Ectodermal cell (in vitro differentiated cells): Measurements from ENCODE around the gene PTPN22.

Experiments used
- H3K27ac ChIP-seq: 2 replicates; pipeline ENCODE4 v1.7.0; 2013; ENCODE audit warnings: mild to moderate bottlenecking, low read depth, low read length; ENCODE audit not compliant: insufficient read depth, poor library complexity, severe bottlenecking
- H3K27me3 ChIP-seq: 2 replicates; pipeline ENCODE4 v1.7.0; 2013; ENCODE audit warnings: mild to moderate bottlenecking, low read length; ENCODE audit not compliant: insufficient read depth, control insufficient read depth, poor library complexity, severe bottlenecking
- H3K36me3 ChIP-seq: one replicate; pipeline ENCODE4 v1.7.0; 2013; ENCODE audit warnings: low read length; ENCODE audit not compliant: control insufficient read depth, insufficient read depth
- H3K4me1 ChIP-seq: one replicate; pipeline ENCODE4 v1.7.0; 2013; ENCODE audit warnings: low read length; ENCODE audit not compliant: control insufficient read depth, insufficient read depth
- H3K4me3 ChIP-seq: 2 replicates; pipeline ENCODE4 v1.7.0; 2013; ENCODE audit warnings: low read depth, low read length, control low read depth; ENCODE audit not compliant: insufficient read depth
- H3K9me3 ChIP-seq: 2 replicates; pipeline ENCODE4 v1.7.0; 2013; ENCODE audit warnings: mild to moderate bottlenecking, low read length, moderate library complexity; ENCODE audit not compliant: control insufficient read depth
- WGBS, 2 experiments: methylation state at CpG; one replicate each; pipeline ENCODE4 v1.1.7; 2013; ENCODE audit warnings: missing lambda C conversion rate in 2 of 2; 5-methylcytosine and 5-hydroxymethylcytosine counted together

PTPN22 gene

DNA sequence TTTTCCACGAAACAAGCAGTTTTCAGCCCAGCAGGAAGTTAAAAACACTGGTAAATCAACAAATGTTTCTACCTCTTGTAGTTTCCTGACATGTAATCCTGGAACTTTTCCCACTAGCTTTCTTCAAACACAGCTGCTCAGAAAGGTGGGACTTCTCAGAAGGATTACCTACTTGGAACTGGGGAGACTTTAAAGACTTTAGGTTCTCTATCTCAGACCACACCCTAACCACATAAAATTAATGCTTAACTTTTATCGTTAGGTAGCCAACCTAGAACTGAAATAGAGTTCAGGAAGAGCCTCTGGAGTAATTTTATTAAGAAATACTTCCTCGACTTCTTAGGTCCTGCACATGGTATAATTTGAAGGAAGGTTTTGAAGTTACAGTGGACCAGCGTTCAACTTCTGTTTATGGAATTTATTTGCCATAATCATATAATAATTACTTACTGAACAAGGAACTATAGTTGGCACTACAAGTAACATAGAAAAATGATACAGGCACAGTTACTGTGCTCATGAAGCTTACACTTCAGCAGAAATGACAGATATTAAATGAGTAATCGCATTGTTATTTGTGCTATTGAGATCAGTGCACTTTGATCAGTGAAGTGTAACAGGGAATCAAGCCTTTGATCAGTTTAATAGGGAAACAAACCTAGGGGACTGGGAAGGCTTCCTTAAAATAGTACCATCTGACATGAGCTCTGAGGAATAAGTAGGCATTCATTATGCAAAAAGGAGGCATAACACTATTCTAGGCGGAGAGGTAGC, 16.1 kb upstream of the PTPN22 start, which contains the start of gene BCL2L15:
Gene BCL2L15, minus strand, starts transcription at position 180 of the 774 bp plus-strand sequence. CDS start 206 bp downstream, outside the sequence.
- Histone ChIP-seq H3K36me3 (no peaks in the 10 kb centered on the region), H3K4me1 (no peaks in the 10 kb centered on the region), H3K27me3 (no peaks in the 10 kb centered on the region), H3K4me3 (no peak within 1 kb of the TSS), H3K27ac (no peak within 1 kb of the TSS), H3K9me3 (no peaks in the 10 kb centered on the region)
- WGBS, 2 experiments: 91 to 96% methylated on average over 3 to 6 of the region's 6 CpGs

DNA sequence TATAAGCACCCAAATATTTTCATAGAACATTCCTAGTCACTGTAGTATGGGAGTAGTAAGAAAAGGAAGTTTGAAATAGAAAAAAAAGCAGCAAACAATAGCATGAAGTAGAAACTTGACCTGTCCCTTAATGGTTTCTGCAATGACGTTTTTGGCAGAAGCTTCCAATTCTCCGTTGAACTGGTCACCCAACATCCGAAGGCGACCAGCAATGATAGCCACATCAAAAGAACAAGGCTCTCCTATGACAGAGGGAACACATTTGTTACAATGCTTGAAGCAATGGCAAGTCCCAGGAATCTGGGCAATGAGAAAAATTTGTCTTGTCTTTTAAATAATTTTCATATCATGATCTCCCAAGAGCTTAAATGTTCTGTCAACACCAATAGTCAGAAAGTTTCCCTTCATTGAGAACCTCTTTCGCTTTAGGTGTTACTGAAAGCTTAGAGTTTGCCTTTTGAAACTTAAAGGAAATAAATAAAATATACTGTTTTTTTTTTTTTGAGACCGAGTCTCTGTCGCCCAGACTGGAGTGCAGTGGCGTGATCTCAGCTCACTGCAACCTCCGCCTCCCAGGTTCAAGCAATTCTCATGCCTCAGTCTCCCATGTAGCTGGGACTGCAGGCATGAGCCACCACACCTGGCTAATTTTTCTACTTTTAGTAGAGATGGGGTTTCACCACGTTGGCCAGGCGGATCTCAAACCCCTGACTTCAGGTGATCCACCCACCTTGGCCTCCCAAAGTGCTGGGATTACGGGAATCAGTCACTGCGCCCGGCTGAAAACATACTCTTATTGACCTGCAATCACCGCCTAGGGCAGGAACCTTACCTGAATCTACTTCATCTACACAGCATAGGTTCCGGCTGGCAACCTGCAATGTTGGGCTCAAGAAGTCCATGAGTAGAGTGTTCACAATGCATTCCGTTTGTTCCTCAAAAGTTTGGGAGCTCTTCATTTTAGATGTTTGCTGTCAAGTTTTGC, 15.2 kb upstream of the PTPN22 start:
- WGBS, 2 experiments: 92 to 95% methylated on average over 16 to 17 of the region's 17 CpGs
- Histone ChIP-seq H3K4me1 (no peaks in the 10 kb centered on the region), H3K36me3 (no peaks in the 10 kb centered on the region), H3K4me3 (no peak overlapping the region), H3K27ac (no peak overlapping the region), H3K9me3 (no peaks in the 10 kb centered on the region), H3K27me3 (no peaks in the 10 kb centered on the region)

DNA sequence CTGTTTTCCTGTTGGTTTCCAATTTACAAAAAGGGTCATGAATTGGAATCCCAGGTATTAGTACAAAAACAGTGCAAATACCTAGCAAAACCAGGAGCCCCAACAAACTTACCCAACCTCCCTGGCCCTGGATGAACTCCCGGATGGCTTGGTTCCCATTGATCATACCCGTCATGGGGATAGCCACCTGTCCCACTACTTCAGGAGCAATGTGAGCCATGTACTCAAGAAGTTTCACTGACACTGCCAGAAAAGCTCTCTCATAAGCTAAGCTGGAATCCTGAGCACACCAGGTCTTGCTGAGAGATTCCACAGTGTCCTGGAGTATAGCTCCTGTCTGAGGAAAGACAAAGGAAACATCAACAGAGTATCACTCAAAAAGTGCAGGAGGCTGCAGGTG, 10.1 kb upstream of the PTPN22 start:
- Histone ChIP-seq H3K27ac (no peak overlapping the region), H3K27me3 (no peaks in the 10 kb centered on the region), H3K4me3 (no peak overlapping the region), H3K9me3 (no peaks in the 10 kb centered on the region), H3K36me3 (no peaks in the 10 kb centered on the region), H3K4me1 (no peaks in the 10 kb centered on the region)
- 87 to 93% methylated on average over 2 of the region's 2 CpGs for WGBS, 2 experiments

DNA sequence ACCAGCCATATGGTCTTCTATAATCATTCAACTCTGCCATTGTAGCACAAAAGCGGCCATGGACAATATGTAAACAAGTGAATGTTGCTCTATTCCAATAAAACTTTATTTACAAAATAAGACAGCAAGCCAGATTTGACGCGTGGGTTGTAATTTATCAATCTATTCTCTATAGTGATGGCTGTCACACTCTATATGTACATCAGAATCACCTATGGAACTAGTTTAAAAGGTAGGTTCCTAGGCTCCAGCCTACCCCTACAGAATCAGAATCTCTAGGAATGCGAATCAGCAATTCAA, 8.2 kb upstream of the PTPN22 start:
- WGBS, 2 experiments: 94 to 98% methylated on average over 4 of the region's 4 CpGs
- H3K4me1 ChIP-seq: no peaks in the 10 kb centered on the region

GRCh38 chr1:113876176-113876575, 4.7 kb upstream of the PTPN22 start:
- no peaks in the 10 kb centered on the region for H3K27me3 ChIP-seq
- no peak overlapping the region for H3K27ac ChIP-seq
- no peaks in the 10 kb centered on the region for H3K4me1 ChIP-seq
- no peaks in the 10 kb centered on the region for H3K36me3 ChIP-seq
- WGBS, 2 experiments: 90 to 96% methylated on average over 5 of the region's 5 CpGs
- no peak overlapping the region for H3K4me3 ChIP-seq
- H3K9me3 ChIP-seq: no peaks in the 10 kb centered on the region

More for the DNA sequence above, 8.2 kb upstream of the PTPN22 start:
- Histone ChIP-seq H3K4me3 (no peak overlapping the region), H3K27ac (no peak overlapping the region), H3K9me3 (no peaks in the 10 kb centered on the region), H3K36me3 (no peaks in the 10 kb centered on the region), H3K27me3 (no peaks in the 10 kb centered on the region)

- H3K27me3 ChIP-seq: no peaks in the 10 kb centered on the region
- H3K4me3 ChIP-seq: no peak overlapping the region
- no peak overlapping the region for H3K27ac ChIP-seq
- H3K4me1 ChIP-seq: no peaks in the 10 kb centered on the region
- no peaks in the 10 kb centered on the region for H3K36me3 ChIP-seq
- WGBS, 2 experiments: 93 to 100% methylated on average over 2 of the region's 2 CpGs
- H3K9me3 ChIP-seq: no peaks in the 10 kb centered on the region
Observed at GRCh38 chr1:113875714-113876113, 4.2 kb upstream of the PTPN22 start.

DNA sequence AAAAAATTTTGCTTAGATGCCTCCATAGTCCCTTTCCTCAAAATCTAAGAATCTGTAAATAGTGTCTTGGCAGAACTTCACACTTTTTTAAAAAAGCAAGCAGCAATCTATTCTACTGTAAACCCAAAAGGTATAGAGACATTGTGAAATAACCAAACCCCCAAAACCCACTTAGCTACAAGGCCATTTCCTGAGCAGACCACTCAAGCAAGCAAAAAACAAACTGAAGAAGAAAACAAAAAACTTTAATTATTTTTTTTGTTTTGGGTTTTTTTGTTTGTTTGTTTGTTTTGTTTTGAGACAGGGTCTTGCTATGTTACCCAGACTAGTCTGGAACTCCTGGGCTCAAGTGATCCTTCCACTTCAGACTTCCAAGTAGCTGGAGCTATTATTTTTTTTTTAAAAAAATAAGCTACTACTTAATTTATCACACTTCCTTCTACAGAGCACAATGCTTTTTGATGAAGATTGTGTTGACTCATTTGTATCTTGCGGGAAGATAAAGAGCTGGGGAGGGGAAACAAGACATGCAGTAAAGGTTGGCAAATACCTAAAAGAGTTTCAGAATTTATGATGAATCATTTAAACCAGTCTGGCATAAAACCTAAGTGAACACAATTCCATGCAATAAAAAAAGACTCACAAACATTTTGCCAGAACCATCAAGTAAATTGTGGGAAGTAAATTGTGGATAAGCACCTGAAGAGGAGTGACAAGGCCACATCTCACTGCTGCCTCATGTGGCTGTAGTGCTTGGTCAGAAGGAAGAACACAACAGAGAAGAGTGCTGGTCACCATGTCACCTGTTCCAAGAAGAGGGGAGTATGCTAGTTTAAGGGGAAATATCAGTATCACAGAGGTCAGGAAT, 2.7 kb upstream of the PTPN22 start:
- H3K36me3 ChIP-seq: no peaks in the 10 kb centered on the region
- no peaks in the 10 kb centered on the region for H3K9me3 ChIP-seq
- H3K27me3 ChIP-seq: no peaks in the 10 kb centered on the region
- WGBS, 2 experiments: 100% methylated on average over 1 of the region's 1 CpG
- H3K4me3 ChIP-seq: no peak overlapping the region
- H3K4me1 ChIP-seq: no peaks in the 10 kb centered on the region
- H3K27ac ChIP-seq: no peak overlapping the region

DNA sequence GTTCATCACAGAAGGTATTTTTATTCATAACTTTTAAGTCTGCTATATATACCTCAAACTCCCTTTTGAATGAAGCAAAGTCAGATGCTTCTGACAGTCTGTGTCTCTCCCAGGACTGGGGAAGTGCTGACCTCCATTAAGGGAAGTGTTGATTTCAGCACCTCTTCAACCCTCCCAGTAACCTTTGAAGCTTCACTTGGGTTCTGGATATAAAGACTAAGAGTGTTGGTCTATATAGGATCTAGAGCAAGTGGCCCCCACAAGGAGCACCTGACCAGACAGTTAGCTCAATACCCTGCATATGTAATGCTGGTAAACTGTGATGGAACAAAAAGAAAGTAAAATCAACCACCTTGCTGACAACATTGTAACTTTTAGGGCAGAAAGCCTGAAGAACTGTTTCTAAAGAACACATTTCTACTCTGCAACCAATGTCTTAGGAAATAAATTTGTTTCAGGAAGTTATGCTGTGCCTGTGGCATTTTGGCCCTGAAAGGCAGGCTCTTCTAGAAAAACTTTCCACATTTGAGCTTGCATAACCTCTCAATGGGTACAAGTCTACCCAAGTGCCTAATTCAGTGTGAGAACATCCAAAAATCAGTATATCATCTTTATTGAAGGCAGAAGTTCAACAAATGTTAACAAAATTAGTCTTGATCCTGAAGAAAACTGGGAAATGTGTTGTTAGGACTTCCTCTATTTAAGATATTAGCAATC, 865 bp upstream of the PTPN22 start:
- no peak overlapping the region for H3K27ac ChIP-seq
- H3K4me3 ChIP-seq: no peak overlapping the region
- no peaks in the 10 kb centered on the region for H3K9me3 ChIP-seq
- H3K4me1 ChIP-seq: no peaks in the 10 kb centered on the region
- no peaks in the 10 kb centered on the region for H3K36me3 ChIP-seq
- no peaks in the 10 kb centered on the region for H3K27me3 ChIP-seq

DNA sequence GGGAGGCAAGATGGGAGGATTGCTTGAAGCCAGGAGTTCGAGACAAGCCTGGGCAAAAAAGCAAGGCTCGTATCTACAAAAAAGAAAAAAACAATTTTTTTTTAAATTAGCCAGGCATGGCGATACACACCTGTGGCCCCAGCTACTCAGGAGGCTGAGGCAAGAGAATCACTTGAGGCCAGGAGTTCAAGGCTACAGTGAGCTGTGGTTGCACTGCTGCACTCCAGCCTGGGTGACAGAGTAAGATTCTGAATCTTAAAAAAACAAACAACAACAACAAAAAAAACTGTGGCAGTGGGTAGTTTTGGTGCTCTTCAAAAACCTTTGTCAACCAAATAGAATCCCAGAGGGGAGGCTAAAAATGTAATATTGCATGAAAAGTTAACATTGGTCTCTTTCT, 734 bp downstream of the PTPN22 start:
- Histone ChIP-seq H3K4me1 (no peaks in the 10 kb centered on the region), H3K27ac (no peak overlapping the region), H3K27me3 (no peaks in the 10 kb centered on the region), H3K4me3 (no peak overlapping the region), H3K36me3 (no peaks in the 10 kb centered on the region), H3K9me3 (no peaks in the 10 kb centered on the region)
- WGBS, 2 experiments: 87 to 88% methylated on average over 3 of the region's 3 CpGs
